OCI-LY7 (cell line): ENCODE results near the gene KATNAL2. TPM values are rescaled to one million over a fixed set of nuclear protein-coding genes. Genes with fewer than 3 reads are reported as not detected.

Experiments used
- BruUV-seq: library from RNA; stranded (reverse); fragments of 400-500 nt; replicated peaks from 2 replicates; lab custom pipeline; 2021; lab: Mats Ljungman, UMichigan
- CTCF ChIA-PET: fragments of 300-600 bp; sonication (Branson Sonifier 250); formaldehyde crosslinking; loops from one replicate; lab custom pipeline; 2022; ENCODE audit warnings: antibody characterized with exemption; ENCODE audit not compliant: unreplicated experiment; lab: Charles Lee
- POLR2A ChIA-PET: fragments of 300-600 bp; sonication (Branson Sonifier 250); formaldehyde crosslinking; loops from one replicate; lab custom pipeline; 2022; ENCODE audit warnings: antibody characterized with exemption; lab: Charles Lee
- DNase-seq: peaks from one replicate; pipeline ENCODE4 v3.0.0-alpha.2; 2015; ENCODE audit warnings: low spot score
- H2AFZ ChIP-seq: fragments of 200-600 bp; sonication (generic), shearing (Covaris generic); 2 replicates; pipeline ENCODE4 v1.6.1; 2014; ENCODE audit warnings: mild to moderate bottlenecking, antibody characterized with exemption, low read length, moderate library complexity
- H3K27ac ChIP-seq: fragments of 200-600 bp; sonication (generic); 2 replicates; pipeline ENCODE4 v1.5.1; 2014; ENCODE audit warnings: mixed run types, low read depth, mild to moderate bottlenecking, moderate library complexity, low read length, inconsistent platforms; ENCODE audit not compliant: poor library complexity, severe bottlenecking
- H3K36me3 ChIP-seq: fragments of 200-600 bp; sonication (generic); 2 replicates; pipeline ENCODE4 v1.6.1; 2014; ENCODE audit warnings: mild to moderate bottlenecking, antibody characterized with exemption, low read length, moderate library complexity, mixed read lengths; ENCODE audit not compliant: insufficient read depth
- H3K4me1 ChIP-seq: fragments of 200-600 bp; sonication (generic); 2 replicates; pipeline ENCODE4 v1.5.1; 2014; ENCODE audit warnings: mild to moderate bottlenecking, low read length; ENCODE audit not compliant: insufficient read depth, poor library complexity, severe bottlenecking
- H3K4me2 ChIP-seq: fragments of 200-600 bp; sonication (generic); 2 replicates; pipeline ENCODE4 v1.6.1; 2014; ENCODE audit warnings: mild to moderate bottlenecking, low read length
- H3K4me3 ChIP-seq: fragments of 200-600 bp; sonication (generic); 2 replicates; pipeline ENCODE4 v1.5.1; 2014; ENCODE audit warnings: mild to moderate bottlenecking, low read depth, low read length; ENCODE audit not compliant: poor library complexity, severe bottlenecking
- H3K79me2 ChIP-seq: fragments of 200-600 bp; sonication (generic); 2 replicates; pipeline ENCODE4 v1.6.1; 2016; ENCODE audit warnings: low read depth, mild to moderate bottlenecking, low read length, moderate library complexity, mixed read lengths; ENCODE audit not compliant: insufficient read depth
- H3K9me2 ChIP-seq: fragments of 200-600 bp; sonication (generic); 2 replicates; pipeline ENCODE4 v1.6.1; 2016; ENCODE audit warnings: mild to moderate bottlenecking, low read length, mixed read lengths; ENCODE audit not compliant: insufficient read depth
- H3K9me3 ChIP-seq: fragments of 200-600 bp; sonication (generic); 2 replicates; pipeline ENCODE4 v1.6.1; 2014; ENCODE audit warnings: mild to moderate bottlenecking, mixed run types, low read length, mixed read lengths
- H4K20me1 ChIP-seq: fragments of 200-600 bp; sonication (generic); 2 replicates; pipeline ENCODE4 v1.6.1; 2014; ENCODE audit warnings: mild to moderate bottlenecking, antibody characterized with exemption, low read length, moderate library complexity, mixed read lengths; ENCODE audit not compliant: insufficient read depth
- EZH2phosphoT487 ChIP-seq: fragments of 200-600 bp; sonication (generic); IDR thresholded peaks from 2 replicates; pipeline ENCODE4 v1.6.1; 2018; ENCODE audit warnings: low read depth, borderline replicate concordance, mild to moderate bottlenecking, mixed run types, antibody characterized with exemption, low read length, moderate library complexity, mixed read lengths
- intact Hi-C: fragments of 100-400 bp; cut with micrococcal nuclease; formaldehyde crosslinking; loops from one replicate; pipeline ENCODE4 v1.10.0; 2022; ENCODE audit not compliant: unreplicated experiment
- total RNA-seq, 2 experiments: library from RNA; depleted of rRNA in 1 of 2; stranded (reverse); fragments of >200 nt in 1 of 2; shearing (Covaris generic) in 1 of 2; gene quantifications; 2 replicates each; pipeline ENCODE4 v1.2.3, GENCODE V29; 2014 to 2022
- TF ChIP-seq, protein P1 (sequence below): fragments of 200-600 bp; sonication (generic); conservative IDR thresholded peaks from 2 replicates; pipeline ENCODE4 v1.5.1; 2014; ENCODE audit warnings: mild to moderate bottlenecking, antibody characterized with exemption, low read length, moderate library complexity, mixed read lengths

KATNAL2 gene
- total RNA-seq, 2 experiments from 2014 or later = 5.7 to 16.1 TPM

DNA sequence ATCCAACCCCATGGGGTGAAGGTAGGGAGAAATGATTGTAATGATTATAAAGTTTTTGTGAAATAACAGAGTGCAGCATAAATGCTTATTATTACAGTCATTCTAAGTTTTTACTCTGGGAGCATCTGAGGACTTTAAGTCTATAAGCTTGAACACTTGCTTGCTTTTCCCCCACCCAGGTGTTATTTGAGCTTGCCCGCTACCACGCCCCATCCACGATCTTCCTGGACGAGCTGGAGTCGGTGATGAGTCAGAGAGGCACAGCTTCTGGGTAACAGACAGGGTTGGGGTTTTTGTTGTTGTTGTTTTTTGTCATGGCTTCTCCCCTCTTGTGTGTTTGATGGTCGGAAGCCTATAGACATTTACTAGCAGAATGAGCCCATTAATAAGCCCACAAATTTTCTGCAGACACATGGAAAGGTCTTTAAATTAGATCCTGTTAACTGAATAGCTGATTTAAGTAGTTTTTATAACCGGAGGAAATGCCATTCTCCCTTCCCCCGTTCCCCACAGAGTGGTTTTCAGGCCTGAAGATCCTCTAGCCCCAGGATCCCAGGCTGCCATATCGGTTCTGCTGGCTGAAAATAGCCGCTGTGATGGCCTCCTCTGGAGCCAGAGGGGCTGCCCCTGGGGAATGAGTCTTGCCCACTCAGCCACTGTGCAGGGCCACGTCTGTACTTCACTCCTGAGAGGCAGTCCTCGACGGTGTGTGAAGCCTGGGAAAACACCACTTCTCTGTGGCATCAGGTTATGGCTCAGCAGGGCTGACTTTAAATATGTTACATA is 157.9 kb downstream of the KATNAL2 start:
- Histone ChIP-seq H4K20me1 (no peaks in the 10 kb centered on the region), H3K79me2 (no peaks in the 10 kb centered on the region), H3K9me2 (no peaks in the 10 kb centered on the region), H3K4me1 (no peaks in the 10 kb centered on the region), H3K4me3 (no peak overlapping the region), H2AFZ (no peak overlapping the region), H3K36me3 (no peaks in the 10 kb centered on the region), H3K4me2 (no peak overlapping the region), H3K27ac (no peak overlapping the region), H3K9me3 (no peaks in the 10 kb centered on the region)
- TF ChIP-seq, protein P1, sequence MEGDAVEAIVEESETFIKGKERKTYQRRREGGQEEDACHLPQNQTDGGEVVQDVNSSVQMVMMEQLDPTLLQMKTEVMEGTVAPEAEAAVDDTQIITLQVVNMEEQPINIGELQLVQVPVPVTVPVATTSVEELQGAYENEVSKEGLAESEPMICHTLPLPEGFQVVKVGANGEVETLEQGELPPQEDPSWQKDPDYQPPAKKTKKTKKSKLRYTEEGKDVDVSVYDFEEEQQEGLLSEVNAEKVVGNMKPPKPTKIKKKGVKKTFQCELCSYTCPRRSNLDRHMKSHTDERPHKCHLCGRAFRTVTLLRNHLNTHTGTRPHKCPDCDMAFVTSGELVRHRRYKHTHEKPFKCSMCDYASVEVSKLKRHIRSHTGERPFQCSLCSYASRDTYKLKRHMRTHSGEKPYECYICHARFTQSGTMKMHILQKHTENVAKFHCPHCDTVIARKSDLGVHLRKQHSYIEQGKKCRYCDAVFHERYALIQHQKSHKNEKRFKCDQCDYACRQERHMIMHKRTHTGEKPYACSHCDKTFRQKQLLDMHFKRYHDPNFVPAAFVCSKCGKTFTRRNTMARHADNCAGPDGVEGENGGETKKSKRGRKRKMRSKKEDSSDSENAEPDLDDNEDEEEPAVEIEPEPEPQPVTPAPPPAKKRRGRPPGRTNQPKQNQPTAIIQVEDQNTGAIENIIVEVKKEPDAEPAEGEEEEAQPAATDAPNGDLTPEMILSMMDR = no peak
- TF ChIP-seq EZH2phosphoT487 = no peak
- POLR2A ChIA-PET = interaction anchor here (0.6 kb wide), 1 partner anchor 502 kb away, joined by 5 read pairs; no protein-coding TSS in a partner anchor
- no peak for DNase-seq
- BruUV-seq = no TSS peak
- CTCF ChIA-PET = no interaction called here
- intact Hi-C loops = no loop called here

DNA sequence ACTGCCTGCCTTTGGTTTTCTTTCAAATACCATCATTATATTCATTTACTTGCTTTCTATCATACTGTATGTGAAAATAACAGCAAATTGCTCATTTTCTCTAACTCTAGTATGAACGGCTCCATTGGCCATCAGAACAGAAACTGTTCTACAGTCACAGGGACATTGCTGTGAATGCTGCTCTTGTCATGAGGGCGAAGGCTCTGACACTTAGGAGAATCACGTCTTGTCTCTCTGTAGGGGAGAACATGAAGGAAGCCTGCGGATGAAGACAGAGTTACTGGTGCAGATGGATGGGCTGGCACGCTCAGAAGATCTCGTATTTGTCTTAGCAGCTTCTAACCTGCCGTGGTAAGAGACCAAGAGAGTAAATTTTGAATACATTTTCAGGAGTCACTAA is 159.7 kb downstream of the KATNAL2 start:
- Histone ChIP-seq H3K4me1 (no peaks in the 10 kb centered on the region), H3K36me3 (no peaks in the 10 kb centered on the region), H3K9me3 (no peaks in the 10 kb centered on the region), H3K9me2 (no peaks in the 10 kb centered on the region), H2AFZ (no peak overlapping the region), H3K79me2 (no peaks in the 10 kb centered on the region), H3K4me2 (no peak overlapping the region), H3K4me3 (no peak overlapping the region), H4K20me1 (no peaks in the 10 kb centered on the region), H3K27ac (no peak overlapping the region)
- TF ChIP-seq EZH2phosphoT487 = no peak
- TF ChIP-seq, protein P1 = no peak
- intact Hi-C loops = no loop called here
- ChIA-PET POLR2A (no interaction called here), CTCF (no interaction called here)
- DNase-seq = no peak
- BruUV-seq = no TSS peak

DNA sequence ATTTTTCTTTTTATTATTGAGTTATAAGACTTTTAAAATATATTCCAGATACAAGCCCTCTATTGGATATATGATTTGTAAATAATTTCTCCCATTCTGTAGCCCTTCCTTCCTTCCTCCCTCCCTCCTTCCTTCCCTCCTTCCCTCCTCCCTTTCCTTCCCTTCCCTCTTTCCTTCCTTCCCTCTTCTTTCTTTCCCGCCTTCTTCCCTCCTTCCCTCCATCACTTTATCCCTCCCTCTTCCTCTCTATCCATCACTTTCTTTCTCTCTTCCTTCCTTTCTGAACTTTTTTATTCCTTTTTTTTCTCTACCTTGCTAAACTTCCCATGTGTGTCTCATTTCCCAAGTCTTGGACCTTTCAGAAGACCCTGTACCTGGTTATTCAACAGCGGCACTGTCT is 163.5 kb downstream of the KATNAL2 start:
- TF ChIP-seq, protein P1 = no peak
- no peak for TF ChIP-seq EZH2phosphoT487
- no peak for DNase-seq
- H3K27ac ChIP-seq = no peak overlapping the region
- H3K4me3 ChIP-seq = no peak overlapping the region
- H2AFZ ChIP-seq = no peak overlapping the region
- no peaks in the 10 kb centered on the region for H3K36me3 ChIP-seq
- H4K20me1 ChIP-seq = no peaks in the 10 kb centered on the region
- intact Hi-C loops = no loop called here
- H3K9me3 ChIP-seq = no peaks in the 10 kb centered on the region
- H3K9me2 ChIP-seq = no peaks in the 10 kb centered on the region
- no peaks in the 10 kb centered on the region for H3K4me1 ChIP-seq
- BruUV-seq = no TSS peak
- ChIA-PET POLR2A (no interaction called here), CTCF (no interaction called here)
- H3K4me2 ChIP-seq = no peak overlapping the region
- H3K79me2 ChIP-seq = no peaks in the 10 kb centered on the region
